GM19395 (cell line): ENCODE results near the gene SYNPR.
"Not testable (repeated sequence)": the region's sequence is repeated elsewhere in the genome, so short reads cannot be mapped to it uniquely, and the experiment has no call there.

Experiments used
- ATAC-seq: cut with Tn5 transposase; IDR thresholded peaks from one replicate; pipeline ENCODE4 v1.9.1; 2021; ENCODE audit warnings: mild to moderate bottlenecking, moderate library complexity; ENCODE audit not compliant: unreplicated experiment

The SYNPR gene

DNA sequence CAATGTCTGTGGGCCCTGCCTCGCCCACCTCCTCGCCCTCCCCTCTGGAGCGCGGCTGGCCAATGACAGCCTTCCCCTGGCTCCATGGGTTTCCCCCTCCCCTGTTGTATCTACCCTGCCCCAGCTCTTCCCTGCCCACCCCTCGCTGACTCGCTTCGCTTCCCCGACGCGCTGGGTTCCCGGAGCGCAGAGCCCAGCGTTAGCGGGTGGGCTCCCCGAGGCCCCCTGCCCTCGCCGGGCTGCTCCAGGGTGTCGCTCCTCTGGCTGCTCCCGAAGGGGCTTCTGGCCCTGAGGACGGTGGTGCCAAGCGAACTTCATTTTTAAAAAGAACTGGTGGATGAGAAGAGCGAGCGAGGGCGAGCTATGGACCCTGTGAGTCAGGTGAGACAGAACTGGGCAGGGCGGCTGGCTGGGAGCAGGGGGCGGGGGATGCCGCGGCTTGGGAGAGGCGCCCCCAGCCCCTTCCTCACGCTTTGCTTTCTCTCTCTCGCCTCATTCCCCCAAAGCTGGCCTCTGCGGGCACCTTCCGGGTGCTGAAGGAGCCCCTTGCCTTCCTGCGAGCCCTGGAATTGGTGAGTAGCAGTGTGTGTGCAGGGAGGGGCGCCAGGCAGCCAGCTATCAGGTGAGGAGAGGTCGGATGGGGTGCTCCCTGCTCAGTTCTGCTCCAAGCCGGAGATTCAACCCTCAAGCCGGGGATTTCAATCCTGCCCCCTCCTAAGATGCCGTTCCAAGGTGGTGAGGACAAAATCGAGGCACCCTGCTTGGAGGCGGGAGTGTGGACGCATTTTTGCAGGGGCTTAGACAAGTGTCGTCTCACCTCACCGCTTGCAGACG is at the start of gene SYNPR:
TSS of gene SYNPR (plus strand) at position 138 of the 834 bp plus-strand sequence.
- no peak for ATAC-seq

DNA sequence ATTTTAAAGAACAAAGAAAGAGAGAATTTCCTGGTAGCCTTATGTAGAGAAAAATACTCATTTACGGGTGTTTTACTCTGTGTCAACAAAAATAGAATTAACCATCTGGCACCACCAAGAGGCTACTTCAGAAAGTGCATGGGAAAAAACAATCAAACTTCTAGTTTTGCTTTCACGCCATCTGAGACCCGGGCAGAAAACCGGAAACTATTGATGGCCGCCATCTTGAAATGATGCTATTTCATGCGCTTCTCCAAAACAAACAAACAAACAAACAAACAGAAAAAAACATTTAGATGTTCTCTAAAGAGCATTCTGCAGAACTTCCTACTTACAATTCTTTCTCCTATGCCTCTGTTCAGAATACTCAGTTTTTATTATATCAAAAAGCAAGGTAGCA is 49.4 kb upstream of the SYNPR start:
- ATAC-seq, result peak; percentile 86

DNA sequence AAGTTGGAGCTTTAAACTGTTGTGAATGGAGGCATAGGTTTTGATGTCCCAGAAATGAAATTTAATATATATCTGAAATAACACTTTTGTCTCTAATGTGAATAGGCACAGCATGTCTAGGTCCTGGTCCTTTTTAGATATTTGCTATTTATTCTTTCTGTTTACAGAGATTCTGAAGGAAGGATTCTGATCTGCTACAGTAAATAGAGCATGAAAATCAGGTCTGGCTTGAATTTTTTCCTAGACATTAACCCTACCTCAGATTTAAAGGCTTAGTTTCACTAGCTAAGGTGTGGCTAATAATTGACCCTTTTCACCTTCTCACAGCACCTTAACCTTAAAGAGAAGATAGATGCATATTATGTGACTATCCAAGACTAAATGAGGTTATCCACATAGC is 48.0 kb upstream of the SYNPR start:
- ATAC-seq, result no peak

DNA sequence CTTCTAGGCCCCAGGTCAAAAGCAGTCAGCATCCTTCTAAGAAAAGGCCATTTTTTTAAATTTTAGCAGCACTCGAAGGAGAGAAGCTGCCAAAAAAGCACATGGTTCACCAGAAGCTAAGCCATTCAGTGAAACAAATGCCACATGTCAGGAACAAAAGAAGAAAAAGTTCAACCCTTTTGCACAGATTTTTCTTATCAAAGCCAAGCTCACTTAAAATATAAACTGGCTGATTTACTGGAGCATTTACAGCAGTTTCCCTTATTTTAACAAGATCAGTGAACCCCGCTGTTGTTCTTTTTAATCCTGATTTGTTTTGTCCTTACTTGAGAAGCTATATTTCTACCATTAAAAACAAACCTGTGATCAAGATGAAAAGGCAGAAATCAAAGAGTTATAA is 46.5 kb upstream of the SYNPR start:
- ATAC-seq, result no peak

DNA sequence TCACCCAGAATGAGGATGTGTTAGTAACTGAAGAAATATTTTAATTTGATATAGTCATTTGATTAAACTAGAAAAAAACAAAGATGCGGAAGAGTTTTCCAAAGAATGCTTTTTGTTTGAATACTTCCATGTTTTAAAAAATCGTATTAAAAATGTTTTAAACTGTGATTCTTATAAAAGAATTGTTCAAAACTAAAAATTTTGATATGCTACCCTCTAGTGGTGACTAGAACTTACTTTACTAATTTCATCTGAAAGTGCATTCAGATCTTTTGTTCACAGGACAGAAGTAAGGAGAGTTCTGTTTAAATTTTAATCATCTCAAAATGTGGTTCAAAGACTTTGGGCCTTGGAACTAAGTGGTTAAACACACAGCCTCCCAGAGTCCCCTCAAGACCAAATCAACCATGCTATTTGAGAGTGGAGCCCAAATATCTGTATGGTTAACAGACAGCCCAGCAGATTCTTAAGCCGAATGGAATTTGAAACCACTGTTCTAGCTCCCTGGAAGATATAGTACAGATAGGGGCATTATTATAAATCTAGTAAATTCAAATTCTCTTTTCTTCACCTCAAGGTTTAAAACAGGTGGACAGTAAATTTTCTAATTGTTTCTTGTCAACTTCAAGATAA is 45.2 kb upstream of the SYNPR start:
- no peak for ATAC-seq

DNA sequence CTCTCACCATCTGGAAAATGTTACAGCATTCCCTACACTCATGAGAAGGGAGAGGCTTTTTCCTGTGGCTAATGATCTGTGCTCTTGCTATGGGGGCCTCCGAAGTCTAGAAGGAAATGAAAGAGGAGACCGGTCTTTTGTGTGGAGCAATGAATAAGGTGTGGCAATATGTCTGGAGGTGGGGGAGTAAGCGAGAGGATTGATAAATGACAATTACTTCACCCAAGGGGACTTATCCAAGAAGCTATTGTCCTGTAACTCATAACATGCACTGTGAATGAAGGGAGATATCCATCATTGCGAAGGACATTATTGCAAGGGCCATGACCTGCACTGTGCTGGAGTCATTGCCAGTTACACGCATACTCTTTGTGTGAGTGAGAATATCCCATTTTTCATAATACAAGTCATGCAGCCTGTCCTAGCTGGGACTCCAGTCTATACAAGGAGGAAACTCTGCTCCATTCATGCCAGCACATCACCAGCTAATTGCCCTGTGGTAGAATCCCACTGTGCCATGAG is 37.7 kb upstream of the SYNPR start:
- ATAC-seq, result no peak

DNA sequence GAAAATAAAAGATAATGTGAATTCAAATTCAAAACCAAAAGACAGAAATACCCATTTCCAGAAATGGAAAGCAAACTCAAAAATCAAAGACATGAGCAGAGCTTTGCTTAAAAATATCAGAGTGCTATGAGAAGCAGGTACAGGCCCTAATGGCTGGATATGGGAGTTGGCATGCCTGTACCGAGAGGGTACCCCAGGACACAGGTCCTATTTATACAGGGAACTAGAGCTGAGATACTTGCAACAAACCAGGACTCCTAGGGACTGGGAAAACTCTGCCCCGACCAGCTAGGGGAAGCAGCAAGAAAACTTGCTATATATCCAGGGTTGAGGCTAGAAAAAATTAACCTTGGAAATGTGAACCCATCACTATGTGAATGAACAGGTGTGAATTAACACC is 36.0 kb upstream of the SYNPR start:
- ATAC-seq, result no peak

DNA sequence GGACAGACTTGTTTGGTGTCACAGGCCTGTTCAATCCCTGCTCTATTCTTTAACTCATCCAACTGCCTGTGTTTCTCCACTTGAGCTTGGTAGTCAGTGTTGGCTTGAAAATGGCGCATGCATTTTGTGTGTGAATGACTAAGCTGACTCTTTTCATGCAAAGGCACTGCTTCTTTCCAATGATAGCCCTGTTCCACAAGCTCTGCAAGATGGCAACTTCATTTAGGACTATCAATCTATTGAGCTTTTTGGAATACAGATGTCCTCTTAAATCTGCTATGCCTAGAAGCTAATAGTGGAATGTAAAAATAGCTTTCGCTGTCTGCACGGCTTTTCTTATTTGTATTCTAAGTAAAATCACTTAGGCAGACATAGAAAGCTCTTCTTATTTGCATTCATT is 33.6 kb upstream of the SYNPR start:
- no peak for ATAC-seq

DNA sequence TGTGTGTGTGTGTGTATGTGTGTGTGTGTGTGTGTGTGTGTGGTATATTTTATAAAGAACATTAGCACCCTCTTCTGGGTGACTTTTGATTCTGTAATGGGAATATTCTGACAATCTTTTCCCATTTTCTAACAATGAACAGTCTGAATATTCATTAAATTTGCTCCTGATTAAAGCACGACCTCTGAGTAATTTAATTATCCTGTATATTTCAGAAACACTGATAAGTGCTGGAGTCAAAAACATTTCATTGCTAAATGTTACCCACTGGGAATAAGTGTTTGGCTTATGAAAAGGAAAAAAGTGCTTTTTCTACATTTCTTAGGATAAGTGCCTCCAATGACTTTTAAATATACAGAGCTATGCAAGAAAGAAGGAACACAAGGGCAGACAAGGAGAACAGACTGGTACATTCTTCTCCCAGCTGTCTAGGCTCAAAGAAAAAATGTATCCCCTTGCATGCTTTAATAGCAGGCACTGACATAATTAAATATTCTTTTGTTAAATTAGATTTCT is 32.3 kb upstream of the SYNPR start:
- no peak for ATAC-seq

DNA sequence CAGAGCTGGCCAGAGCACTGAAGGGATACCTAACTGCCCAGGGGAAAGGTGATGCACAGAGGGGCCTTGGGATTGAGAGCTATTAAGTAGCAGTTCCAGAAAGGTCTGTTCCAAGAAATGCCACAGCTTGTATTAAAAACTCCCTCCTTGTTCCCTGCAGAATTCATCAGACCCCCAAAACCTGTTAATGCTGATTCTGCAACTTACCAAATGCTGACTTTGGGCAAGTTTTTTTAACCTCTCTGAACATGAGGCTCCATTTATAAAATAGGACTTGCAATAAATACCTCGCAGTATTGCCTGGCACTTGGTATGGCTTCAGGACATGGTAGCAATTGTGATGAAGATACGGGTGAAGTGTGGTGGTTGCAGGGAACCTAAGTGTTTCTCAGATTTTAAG is 30.1 kb upstream of the SYNPR start:
- ATAC-seq, result no peak

DNA sequence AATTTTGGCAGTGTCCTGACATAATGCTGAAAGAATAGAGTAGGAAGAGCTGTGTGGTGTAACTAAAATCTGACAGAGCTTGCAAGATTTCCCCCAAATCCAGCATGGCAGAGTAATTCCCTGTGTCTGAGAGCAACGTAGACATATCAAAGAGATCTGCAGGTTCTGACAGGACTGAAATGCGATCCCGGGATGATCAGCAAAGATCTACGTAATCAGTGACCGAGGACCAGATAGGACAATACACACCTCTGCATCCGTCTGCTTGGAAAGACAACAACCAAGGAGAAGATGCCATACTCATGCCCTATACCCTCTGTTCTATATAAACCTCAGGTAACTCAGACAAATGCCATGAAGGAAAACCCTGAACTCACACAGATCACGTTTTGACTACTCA is 26.6 kb upstream of the SYNPR start:
- no peak for ATAC-seq

DNA sequence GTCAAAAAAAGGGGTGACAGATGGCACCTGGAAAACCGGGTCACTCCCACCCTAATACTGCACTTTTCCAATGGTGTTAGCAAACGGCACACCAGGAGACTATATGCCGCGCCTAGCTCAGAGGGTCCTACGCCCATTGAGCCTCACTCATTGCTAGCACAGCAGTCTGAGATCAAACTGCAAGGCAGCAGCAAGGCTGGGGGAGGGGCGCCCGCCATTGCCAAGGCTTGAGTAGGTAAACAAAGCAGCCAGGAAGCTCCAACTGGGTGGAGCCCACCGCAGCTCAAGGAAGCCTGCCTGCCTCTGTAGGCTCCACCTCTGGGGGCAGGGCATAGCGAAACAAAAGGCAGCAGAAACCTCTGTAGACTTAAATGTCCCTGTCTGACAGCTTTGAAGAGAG is 22.3 kb upstream of the SYNPR start:
- ATAC-seq, result not testable (repeated sequence)

DNA sequence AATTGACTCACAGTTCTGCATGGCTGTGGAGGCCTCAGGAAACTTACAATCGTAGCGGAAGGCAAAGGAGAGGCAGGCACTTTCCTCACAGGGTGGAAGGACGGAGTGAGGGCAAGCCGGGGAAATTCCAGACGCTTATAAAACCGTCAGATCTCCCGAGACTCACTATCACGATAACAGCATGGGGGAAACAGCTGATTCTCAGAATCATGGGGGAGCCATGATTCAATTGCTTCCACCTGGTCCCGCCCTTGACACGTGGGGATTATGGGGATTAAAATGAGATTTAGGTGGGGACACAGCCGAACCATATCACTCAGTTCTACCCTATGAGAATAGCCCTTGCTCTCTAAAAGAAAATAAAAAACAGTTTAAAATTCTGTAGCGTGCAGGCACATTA is 13.4 kb upstream of the SYNPR start:
- ATAC-seq, result no peak

DNA sequence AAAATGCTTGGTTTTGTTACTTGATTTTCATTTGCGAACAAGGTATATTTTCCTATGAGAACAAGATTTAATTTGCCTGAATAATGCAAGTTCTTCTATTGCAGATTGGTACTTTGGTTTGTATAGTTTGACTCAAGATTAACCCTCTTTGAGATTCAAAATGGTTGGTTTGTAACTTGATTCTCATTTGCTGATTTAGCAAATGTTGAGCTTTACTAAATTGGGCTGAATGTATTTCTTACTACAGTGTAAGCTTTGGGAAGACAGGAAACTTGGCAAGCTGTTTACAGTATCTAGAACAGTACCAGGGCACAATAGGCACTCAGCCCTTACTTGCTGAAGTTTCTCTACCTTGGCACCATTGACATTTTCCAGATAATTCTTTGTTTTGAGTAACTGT is 3.7 kb upstream of the SYNPR start:
- no peak for ATAC-seq

DNA sequence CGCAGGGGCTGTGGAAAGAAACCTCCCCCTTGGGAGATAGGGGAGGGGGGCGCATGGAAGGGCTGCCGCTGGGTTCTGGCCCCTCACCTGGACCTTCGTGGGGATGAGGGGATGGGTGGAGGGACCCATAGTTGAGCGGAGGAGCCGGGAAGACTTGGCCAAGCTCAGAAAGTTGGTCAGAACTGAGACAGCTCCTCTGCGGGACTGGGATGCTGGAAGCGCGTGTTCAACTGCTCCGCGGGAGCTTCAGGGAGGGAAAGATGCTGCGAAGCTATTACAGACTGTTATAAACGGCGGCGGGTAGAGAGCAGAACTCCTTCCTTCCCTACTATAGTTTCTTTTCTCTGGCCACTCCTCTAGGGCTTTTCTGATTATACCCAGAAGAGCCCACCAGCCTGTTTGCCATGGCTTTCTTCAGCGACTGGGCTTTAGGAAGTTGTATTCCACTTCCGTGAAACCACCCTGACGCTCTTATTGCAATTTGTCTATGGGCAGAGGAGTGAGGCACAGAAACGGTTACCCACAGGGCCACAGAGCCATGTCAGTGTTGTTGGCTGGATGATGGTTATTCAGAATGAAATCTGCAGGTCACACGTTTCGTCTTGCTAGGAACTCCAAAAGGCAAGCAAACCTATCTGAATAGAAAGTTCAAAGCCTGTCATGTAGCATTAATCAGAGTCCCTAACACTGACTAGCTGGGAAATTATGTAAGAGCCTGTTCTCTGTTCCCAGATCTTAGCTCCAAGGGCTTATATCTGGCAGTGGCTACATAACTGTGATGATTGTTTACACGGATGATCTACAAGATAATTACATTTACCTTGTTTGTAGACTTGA is 1.1 kb downstream of the SYNPR start:
- no peak for ATAC-seq

DNA sequence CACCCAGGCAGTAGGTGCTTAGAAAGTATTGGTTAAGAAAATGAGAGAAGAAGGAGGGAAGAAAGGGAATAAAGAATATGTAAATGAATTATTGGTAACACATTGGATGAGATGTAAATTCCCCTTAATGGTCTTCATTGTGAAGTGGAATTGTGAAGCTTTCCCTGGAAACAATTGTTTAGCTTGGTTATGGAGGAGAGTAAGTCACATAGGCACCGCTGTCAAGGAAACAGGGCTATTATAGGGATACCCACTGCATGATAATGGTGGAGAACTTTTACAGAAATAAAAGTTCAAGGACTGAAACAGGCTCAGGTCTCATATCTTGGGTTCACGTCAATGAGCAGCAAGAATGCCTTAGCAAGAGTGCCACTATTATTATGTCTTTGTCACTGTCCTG is 9.5 kb downstream of the SYNPR start:
- ATAC-seq, result no peak

DNA sequence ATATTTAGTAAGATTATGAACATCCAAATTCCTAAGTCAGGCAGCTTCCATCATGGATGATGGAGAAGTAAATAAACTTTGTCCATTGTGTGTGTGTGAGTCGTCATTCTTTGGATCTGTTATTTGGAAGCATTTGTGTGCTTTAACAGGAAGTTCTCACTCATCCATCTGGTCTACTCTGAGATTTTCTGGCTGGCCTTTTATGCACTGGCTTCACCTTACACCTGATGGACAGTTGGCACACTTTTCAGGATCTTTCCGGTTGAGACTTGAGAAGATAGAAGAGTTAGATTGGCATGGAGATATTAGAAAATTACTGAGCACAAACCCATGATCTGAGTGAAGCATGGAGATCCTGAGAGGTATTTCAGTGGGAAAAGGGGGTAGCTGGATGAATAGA is 12.6 kb downstream of the SYNPR start:
- no peak for ATAC-seq

DNA sequence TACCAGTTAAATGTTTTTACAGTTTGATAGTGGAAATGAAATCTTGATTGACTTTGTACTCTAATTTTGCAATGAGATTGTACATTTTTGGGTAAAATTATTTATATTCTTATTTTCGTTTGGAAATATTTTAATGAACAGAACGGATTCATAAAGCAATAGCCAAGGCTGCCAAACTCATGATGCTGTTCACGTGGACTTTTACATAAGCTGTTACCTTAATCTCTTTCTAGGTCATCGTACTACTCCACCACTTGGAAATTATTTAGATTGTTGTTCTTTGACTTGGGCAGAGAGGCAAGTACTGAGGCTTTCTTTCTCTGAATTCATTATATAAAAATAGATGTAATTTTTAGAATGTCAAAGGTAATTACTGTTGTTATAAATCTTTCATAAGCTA is 16.2 kb downstream of the SYNPR start:
- ATAC-seq, result no peak

DNA sequence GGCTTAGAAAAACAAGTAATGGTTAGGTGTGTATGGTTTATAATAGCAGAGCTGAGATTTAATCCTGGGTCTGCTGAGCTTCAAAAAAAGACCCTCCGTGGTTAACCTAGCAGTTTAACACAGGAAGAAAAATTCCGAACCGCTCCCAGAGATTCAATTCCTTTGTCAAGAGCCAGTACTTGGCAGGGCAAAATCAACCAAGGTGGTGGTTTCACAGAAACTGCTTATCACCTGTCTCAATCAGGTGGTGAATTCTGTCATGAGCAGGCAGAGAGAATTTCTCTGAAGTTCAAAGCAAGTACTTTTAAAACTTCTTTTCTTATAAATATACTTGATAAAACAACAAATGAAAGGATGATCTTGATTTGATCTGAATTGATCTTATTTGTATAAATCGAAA is 17.2 kb downstream of the SYNPR start:
- no peak for ATAC-seq

DNA sequence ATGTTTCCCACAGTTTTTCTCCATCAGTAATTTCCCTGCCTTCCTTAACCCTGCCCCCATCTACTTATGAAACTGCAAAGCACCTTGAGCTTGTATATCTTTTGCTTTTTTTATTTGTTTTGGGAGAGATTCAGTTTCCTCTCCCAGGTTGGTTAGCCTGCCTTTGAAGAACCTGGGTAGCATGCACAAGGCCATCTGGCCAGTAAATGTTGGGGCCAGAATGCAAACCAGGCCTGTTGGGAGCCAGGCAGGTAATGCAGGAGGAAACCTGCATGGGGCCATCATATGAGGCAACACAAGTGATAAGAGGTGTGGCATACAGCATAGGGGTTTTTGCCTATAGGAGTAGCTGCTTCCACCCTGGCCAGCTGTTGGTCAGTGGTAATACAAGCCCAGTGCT is 17.7 kb downstream of the SYNPR start:
- no peak for ATAC-seq

DNA sequence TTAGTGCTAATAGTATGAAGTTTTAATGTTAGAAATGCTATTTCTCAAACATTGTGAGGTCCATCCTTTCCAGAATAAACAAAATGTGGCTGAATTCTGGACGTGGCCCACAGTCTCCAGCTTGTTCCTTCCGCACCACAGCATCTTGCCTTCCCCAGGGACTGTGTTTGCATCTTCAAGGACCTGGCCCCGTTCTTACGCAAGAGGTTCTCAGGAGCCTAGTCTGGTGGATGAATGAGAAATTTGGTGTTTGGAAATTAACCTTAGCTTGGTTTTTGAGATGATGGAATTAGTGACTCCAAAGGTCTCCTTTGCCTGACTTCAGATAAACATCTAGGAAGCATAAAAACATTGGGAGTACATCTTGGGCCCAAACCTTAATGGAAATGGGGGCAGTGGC is 18.1 kb downstream of the SYNPR start:
- ATAC-seq, result no peak
